HepG2 (cell line): Measurements from ENCODE around the gene SAPCD1. TPM values are rescaled to one million over a fixed set of nuclear protein-coding genes. Genes with fewer than 3 reads are reported as not detected.

Experiments
- ASH2L ChIP-seq: fragments of 300-600, 200-600 bp; sonication (generic); IDR thresholded peaks from 2 replicates; pipeline ENCODE4 v1.7.0; 2017; ENCODE audit warnings: low read depth, mild to moderate bottlenecking, moderate library complexity, mixed read lengths, low read length; ENCODE audit not compliant: insufficient read length
- CBX5 ChIP-seq: sonication (generic); formaldehyde crosslinking; IDR thresholded peaks from 2 replicates; pipeline ENCODE4 v1.4.0; 2020; ENCODE audit warnings: missing genetic modification reagents, borderline replicate concordance
- DNMT3B ChIP-seq: conservative IDR thresholded peaks from 2 replicates; pipeline ENCODE4 v1.6.1; 2016; ENCODE audit warnings: missing biosample characterization, control low read depth
- ELF1 ChIP-seq: sonication (generic); formaldehyde crosslinking; IDR thresholded peaks from 2 replicates; pipeline ENCODE4 v1.4.0; 2020; ENCODE audit warnings: missing genetic modification reagents
- GABPA ChIP-seq, 2 experiments: IDR thresholded peaks; 2 replicates each; pipeline ENCODE4 v1.6.1; 2011 to 2016; ENCODE audit warnings: low read depth in 2 of 2, low read length in 1 of 2, missing biosample characterization in 1 of 2, missing genetic modification characterization in 1 of 2
- PHF5A ChIP-seq: IDR thresholded peaks from one replicate; pipeline ENCODE4 v1.6.1; 2018; ENCODE audit warnings: low read depth, missing genetic modification reagents; ENCODE audit not compliant: unreplicated experiment
- PITX1 ChIP-seq: sonication (generic); formaldehyde crosslinking; IDR thresholded peaks from 2 replicates; pipeline ENCODE4 v1.5.1; 2020; ENCODE audit warnings: mild to moderate bottlenecking, missing genetic modification reagents
- RFXANK ChIP-seq: IDR thresholded peaks from 2 replicates; pipeline ENCODE4 v1.6.1; 2016
- TSC22D2 ChIP-seq: sonication (generic); formaldehyde crosslinking; IDR thresholded peaks from 2 replicates; pipeline ENCODE4 v1.5.1; 2020; ENCODE audit warnings: missing genetic modification reagents, mild to moderate bottlenecking, borderline replicate concordance
- ZFP37 ChIP-seq: sonication (generic); formaldehyde crosslinking; IDR thresholded peaks from 2 replicates; pipeline ENCODE4 v1.4.0; 2020; ENCODE audit warnings: missing genetic modification reagents, borderline replicate concordance
- ZMAT3 ChIP-seq: sonication (generic); formaldehyde crosslinking; conservative IDR thresholded peaks from 2 replicates; pipeline ENCODE4 v1.7.0; 2021; ENCODE audit warnings: missing genetic modification reagents
- ZNF124 ChIP-seq: sonication (generic); formaldehyde crosslinking; IDR thresholded peaks from 2 replicates; pipeline ENCODE4 v1.4.0; 2020; ENCODE audit warnings: missing genetic modification reagents
- ZNF709 ChIP-seq: sonication (generic); formaldehyde crosslinking; IDR thresholded peaks from 2 replicates; pipeline ENCODE4 v1.5.0; 2020; ENCODE audit warnings: mild to moderate bottlenecking, missing genetic modification reagents
- ZNF746 ChIP-seq: sonication (generic); formaldehyde crosslinking; IDR thresholded peaks from 2 replicates; pipeline ENCODE4 v1.8.0; 2022; ENCODE audit warnings: mild to moderate bottlenecking, missing genetic modification reagents
- polyA plus RNA-seq, 8 experiments: library from polyadenylated mRNA; depleted of rRNA in 3 of 8; stranded (reverse) in 7 of 8; unstranded in 1 of 8; fragments of >200 nt; fragmentation: Illumina TruSeq in 4 of 8; extraction: Trizol in 4 of 8; gene quantifications; 2 replicates each; pipeline versions ENCODE4 v1.2.1 to v1.2.3, GENCODE V29; 2011 to 2016; ENCODE audit warnings: low read depth in 4 of 8, missing spikeins in 1 of 8, mixed read lengths in 1 of 8; ENCODE audit not compliant: insufficient read depth in 1 of 8
- total RNA-seq, 5 experiments: library from RNA; depleted of rRNA; stranded (reverse); fragments of >200 nt; fragmentation: Illumina TruSeq; extraction: Trizol; gene quantifications; 2 replicates each; pipeline ENCODE4 v1.2.3, GENCODE V29; 2016; ENCODE audit warnings: low read depth in 1 of 5
- TF ChIP-seq, protein P1 (sequence below): sonication (generic); formaldehyde crosslinking; IDR thresholded peaks from 2 replicates; pipeline ENCODE4 v1.4.0; 2020; ENCODE audit warnings: missing genetic modification reagents
- TF ChIP-seq, protein P2 (sequence below): sonication (generic); formaldehyde crosslinking; IDR thresholded peaks from 2 replicates; pipeline ENCODE4 v1.5.1; 2020; ENCODE audit warnings: mild to moderate bottlenecking, moderate library complexity, missing genetic modification reagents
- TF ChIP-seq, protein P3 (sequence below): sonication (generic); formaldehyde crosslinking; IDR thresholded peaks from 2 replicates; pipeline ENCODE4 v1.8.0; 2022; ENCODE audit warnings: mild to moderate bottlenecking, missing genetic modification reagents; ENCODE audit not compliant: insufficient replicate concordance
- TF ChIP-seq, protein P4 (sequence below): sonication (generic); formaldehyde crosslinking; IDR thresholded peaks from 2 replicates; pipeline ENCODE4 v1.4.0; 2020; ENCODE audit warnings: missing genetic modification reagents

The SAPCD1 gene
- total and polyA plus RNA-seq, 2 of the 13 experiments (the other 11 are each of a cell fraction or from before 2014, with no cell fraction given): 2.5 to 3.9 TPM

DNA sequence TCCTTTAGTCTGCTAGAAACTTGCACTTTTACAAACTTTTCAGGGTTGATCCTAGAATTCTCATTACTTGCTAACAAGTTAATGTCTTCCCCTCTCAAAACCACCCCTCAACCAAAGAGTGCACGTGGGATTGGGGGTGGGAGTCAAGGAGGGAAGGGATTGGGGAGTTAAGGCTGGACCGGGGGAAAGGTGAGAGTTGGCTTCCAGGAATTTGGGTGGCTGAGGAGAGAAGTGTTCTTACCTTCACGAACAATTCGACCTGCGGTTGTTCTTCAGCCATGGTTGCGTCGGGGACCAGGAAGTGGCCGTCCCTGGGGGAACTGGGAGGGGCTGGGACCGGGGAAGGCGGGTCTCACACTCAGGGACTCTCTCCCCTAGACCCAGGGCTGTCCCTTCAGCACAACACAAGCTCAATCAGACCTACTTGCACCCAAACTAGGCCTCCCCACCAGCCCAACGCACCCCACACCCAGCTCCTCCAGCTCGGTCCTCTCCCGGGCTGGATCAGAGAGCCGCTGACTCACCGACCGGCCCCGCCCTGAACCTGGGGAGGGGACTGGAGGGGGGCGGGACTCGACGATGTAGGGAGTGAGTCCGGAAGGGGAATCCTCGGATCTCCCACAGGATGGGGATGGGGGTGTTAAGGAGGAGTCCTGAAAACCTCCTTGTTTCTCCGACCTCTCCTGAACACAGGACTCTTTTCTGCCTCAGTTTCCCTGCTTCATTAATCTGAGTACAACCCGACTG is 26.3 kb upstream of the SAPCD1 start, which contains the start of gene CLIC1 (continued):
- TF ChIP-seq, protein P1, sequence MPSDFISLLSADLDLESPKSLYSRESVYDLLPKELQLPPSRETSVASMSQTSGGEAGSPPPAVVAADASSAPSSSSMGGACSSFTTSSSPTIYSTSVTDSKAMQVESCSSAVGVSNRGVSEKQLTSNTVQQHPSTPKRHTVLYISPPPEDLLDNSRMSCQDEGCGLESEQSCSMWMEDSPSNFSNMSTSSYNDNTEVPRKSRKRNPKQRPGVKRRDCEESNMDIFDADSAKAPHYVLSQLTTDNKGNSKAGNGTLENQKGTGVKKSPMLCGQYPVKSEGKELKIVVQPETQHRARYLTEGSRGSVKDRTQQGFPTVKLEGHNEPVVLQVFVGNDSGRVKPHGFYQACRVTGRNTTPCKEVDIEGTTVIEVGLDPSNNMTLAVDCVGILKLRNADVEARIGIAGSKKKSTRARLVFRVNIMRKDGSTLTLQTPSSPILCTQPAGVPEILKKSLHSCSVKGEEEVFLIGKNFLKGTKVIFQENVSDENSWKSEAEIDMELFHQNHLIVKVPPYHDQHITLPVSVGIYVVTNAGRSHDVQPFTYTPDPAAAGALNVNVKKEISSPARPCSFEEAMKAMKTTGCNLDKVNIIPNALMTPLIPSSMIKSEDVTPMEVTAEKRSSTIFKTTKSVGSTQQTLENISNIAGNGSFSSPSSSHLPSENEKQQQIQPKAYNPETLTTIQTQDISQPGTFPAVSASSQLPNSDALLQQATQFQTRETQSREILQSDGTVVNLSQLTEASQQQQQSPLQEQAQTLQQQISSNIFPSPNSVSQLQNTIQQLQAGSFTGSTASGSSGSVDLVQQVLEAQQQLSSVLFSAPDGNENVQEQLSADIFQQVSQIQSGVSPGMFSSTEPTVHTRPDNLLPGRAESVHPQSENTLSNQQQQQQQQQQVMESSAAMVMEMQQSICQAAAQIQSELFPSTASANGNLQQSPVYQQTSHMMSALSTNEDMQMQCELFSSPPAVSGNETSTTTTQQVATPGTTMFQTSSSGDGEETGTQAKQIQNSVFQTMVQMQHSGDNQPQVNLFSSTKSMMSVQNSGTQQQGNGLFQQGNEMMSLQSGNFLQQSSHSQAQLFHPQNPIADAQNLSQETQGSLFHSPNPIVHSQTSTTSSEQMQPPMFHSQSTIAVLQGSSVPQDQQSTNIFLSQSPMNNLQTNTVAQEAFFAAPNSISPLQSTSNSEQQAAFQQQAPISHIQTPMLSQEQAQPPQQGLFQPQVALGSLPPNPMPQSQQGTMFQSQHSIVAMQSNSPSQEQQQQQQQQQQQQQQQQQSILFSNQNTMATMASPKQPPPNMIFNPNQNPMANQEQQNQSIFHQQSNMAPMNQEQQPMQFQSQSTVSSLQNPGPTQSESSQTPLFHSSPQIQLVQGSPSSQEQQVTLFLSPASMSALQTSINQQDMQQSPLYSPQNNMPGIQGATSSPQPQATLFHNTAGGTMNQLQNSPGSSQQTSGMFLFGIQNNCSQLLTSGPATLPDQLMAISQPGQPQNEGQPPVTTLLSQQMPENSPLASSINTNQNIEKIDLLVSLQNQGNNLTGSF (CRISPR knock-in tag): no peak
- TF ChIP-seq ZNF709 (CRISPR knock-in tag) (no peak), TSC22D2 (CRISPR knock-in tag) (peak; percentile 55; the same call in 1 of the 2 replicates), GABPA (IDR thresholded peaks at IDR 0.05; ENCODE audit: low read depth, low read length) (no peak), GABPA (CRISPR knock-in tag; IDR thresholded peaks at IDR 0.05; ENCODE audit: low read depth) (peak; percentile 67), ASH2L (peak; percentile 14), PHF5A (CRISPR knock-in tag) (no peak), ELF1 (CRISPR knock-in tag) (peak; percentile 90), ZMAT3 (CRISPR knock-in tag) (peak; percentile 60; the same call in 1 of the 2 replicates), RFXANK (peak; percentile 38; the same call in 1 of the 2 replicates), CBX5 (CRISPR knock-in tag) (peak; percentile 83), DNMT3B (CRISPR knock-in tag) (no peak), ZFP37 (CRISPR knock-in tag) (peak; percentile 22; the same call in 1 of the 2 replicates), ZNF124 (CRISPR knock-in tag) (0 out of 2 replicates have a peak, but pooled peaks have one; percentile 33), ZNF746 (CRISPR knock-in tag) (peak; percentile 87; the same call in 1 of the 2 replicates), PITX1 (peak; percentile 72)
- TF ChIP-seq, protein P2, sequence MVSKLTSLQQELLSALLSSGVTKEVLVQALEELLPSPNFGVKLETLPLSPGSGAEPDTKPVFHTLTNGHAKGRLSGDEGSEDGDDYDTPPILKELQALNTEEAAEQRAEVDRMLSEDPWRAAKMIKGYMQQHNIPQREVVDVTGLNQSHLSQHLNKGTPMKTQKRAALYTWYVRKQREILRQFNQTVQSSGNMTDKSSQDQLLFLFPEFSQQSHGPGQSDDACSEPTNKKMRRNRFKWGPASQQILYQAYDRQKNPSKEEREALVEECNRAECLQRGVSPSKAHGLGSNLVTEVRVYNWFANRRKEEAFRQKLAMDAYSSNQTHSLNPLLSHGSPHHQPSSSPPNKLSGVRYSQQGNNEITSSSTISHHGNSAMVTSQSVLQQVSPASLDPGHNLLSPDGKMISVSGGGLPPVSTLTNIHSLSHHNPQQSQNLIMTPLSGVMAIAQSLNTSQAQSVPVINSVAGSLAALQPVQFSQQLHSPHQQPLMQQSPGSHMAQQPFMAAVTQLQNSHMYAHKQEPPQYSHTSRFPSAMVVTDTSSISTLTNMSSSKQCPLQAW (CRISPR knock-in tag): peak; percentile 55
- TF ChIP-seq, protein P3, sequence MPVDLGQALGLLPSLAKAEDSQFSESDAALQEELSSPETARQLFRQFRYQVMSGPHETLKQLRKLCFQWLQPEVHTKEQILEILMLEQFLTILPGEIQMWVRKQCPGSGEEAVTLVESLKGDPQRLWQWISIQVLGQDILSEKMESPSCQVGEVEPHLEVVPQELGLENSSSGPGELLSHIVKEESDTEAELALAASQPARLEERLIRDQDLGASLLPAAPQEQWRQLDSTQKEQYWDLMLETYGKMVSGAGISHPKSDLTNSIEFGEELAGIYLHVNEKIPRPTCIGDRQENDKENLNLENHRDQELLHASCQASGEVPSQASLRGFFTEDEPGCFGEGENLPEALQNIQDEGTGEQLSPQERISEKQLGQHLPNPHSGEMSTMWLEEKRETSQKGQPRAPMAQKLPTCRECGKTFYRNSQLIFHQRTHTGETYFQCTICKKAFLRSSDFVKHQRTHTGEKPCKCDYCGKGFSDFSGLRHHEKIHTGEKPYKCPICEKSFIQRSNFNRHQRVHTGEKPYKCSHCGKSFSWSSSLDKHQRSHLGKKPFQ (CRISPR knock-in tag): peak; percentile 91
- TF ChIP-seq, protein P4, sequence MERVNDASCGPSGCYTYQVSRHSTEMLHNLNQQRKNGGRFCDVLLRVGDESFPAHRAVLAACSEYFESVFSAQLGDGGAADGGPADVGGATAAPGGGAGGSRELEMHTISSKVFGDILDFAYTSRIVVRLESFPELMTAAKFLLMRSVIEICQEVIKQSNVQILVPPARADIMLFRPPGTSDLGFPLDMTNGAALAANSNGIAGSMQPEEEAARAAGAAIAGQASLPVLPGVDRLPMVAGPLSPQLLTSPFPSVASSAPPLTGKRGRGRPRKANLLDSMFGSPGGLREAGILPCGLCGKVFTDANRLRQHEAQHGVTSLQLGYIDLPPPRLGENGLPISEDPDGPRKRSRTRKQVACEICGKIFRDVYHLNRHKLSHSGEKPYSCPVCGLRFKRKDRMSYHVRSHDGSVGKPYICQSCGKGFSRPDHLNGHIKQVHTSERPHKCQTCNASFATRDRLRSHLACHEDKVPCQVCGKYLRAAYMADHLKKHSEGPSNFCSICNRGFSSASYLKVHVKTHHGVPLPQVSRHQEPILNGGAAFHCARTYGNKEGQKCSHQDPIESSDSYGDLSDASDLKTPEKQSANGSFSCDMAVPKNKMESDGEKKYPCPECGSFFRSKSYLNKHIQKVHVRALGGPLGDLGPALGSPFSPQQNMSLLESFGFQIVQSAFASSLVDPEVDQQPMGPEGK (CRISPR knock-in tag): peak; percentile 98
